GM19239 (cell line): ENCODE measurements around the gene KLK7.
"Not testable (repeated sequence)": the region's sequence is repeated elsewhere in the genome, so short reads cannot be mapped to it uniquely, and the experiment has no call there.

Source experiments
- DNase-seq: peaks from one replicate; pipeline ENCODE4 v3.0.0; 2011; ENCODE audit warnings: low spot score; ENCODE audit not compliant: insufficient read length
- FAIRE-seq: peaks from 2 replicates; lab custom pipeline; 2011; peaks lifted over from hg19 to GRCh38; lab: Jason Lieb, UNC

The KLK7 gene

GRCh38 chr19:51014242-51014641 lies 30.5 kb upstream of the KLK7 start:
- DNase-seq (no peak), FAIRE-seq (no peak)

- no peak for DNase-seq
- FAIRE-seq = no peak
Measured at GRCh38 chr19:51012661-51013190, 29.0 kb upstream of the KLK7 start.

DNA sequence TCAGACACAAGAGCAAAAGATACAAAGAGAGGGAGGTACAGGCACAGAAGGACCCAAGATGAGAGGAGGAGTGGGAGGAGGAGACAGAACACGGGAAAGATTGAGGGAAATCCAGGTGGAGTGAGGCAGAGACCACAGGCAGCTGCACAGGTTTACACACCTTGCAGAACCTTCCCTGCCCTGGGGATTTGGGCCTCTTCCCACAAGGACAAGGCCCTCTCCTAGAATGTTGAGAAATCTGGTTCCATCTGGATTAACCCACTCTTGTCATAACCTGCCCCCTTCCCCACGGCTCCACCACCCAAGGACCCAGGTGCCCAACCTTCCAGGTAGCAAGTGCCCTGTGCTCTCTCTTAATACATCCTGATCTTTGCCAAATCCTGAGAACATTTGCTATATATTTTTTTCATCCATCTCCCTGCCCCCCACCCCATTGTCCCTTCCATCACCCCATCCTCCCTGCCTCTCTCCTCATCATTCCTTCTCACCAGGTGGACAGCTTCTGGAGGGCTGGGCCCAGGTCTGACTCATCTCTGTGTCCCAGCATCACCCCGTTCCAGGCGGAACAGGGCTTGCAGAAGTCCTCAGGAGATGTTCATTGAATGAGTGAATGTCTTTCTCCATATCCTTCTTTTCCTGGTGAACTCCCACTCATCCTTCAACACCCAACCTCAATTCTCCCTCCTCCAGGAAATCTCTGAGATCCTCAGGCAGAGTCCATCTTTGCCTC lies 26.5 kb upstream of the KLK7 start:
- FAIRE-seq = no peak

GRCh38 chr19:51009061-51009891 lies 25.6 kb upstream of the KLK7 start:
- FAIRE-seq = no peak
- DNase-seq = no peak

More for the DNA sequence above, 26.5 kb upstream of the KLK7 start:
- DNase-seq = no peak

GRCh38 chr19:51007488-51007887 lies 23.8 kb upstream of the KLK7 start:
- FAIRE-seq (no peak), DNase-seq (no peak)

DNA sequence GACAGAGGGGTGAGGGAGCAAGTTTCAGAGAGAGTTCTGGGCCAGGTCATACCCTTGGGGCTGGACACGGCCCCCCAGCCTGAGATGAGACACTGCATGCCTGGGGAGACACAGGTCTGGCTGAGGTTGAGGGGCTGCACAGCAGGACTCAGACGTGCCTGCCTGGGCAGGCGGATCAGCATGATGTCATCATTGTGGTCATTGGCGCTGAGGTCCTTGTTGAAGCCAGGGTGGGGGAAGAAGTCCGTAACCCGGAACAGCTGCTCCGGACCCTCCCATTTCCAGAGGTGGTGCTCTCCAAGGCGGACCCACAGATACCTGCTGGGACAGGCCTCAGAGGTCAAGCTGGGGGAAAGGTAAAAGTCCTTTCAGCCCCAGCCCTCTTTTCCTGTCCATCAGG lies 22.7 kb upstream of the KLK7 start:
- FAIRE-seq (no peak), DNase-seq (no peak)

GRCh38 chr19:51005248-51005647 lies 21.5 kb upstream of the KLK7 start:
- FAIRE-seq (no peak), DNase-seq (no peak)

DNA sequence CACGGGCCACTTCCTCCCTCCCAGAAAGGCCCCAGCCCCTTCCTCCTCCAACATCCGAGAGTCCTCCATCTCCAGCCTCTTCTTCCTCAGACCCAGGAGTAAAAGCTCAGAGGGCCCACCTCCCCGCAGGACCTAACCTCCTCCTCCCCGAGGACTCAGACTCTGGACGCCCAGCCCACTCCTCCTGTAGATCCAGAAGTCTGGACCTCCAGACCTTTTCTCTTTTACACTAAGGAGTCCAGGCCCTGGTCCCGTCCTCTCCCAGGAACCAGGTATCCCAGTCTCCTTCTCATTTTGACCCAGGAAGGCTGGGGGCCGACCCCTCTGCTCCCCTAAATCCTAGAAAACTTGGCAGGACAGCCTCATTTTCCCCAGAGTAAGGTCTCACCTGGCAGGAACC lies 19.6 kb upstream of the KLK7 start:
- no peak for FAIRE-seq
- no peak for DNase-seq

GRCh38 chr19:51002542-51003311 lies 19.0 kb upstream of the KLK7 start:
- FAIRE-seq (no peak), DNase-seq (no peak)

GRCh38 chr19:51002089-51002532 lies 18.4 kb upstream of the KLK7 start:
- DNase-seq = no peak
- FAIRE-seq = no peak

DNA sequence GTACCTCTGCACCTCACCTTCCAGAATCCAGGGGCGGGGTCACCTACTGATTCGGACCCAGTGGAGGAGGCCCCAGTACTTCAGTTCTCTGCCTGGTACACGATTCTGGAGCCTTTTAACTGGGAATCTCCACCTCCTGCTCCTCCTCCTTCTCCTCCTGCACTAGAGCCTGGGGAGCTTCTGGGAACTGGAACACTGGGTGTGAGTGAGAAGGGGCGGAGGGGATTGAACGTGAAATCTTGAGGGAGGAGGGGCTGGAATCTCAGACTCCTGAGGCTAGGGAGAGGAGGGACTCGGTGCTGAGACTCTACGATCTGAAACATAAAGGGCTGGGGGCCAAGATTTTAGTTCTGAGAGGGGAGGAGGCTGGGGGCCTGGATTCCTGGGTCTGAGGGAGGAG lies 17.8 kb upstream of the KLK7 start, which contains the start of gene KLK8:
TSS of gene KLK8 (minus strand) at position 90 of the 400 bp plus-strand sequence. CDS start 437 bp downstream, outside the sequence.
- FAIRE-seq (no peak), DNase-seq (no peak)

GRCh38 chr19:51000981-51001380 lies 17.3 kb upstream of the KLK7 start:
- no peak for FAIRE-seq

GRCh38 chr19:51000426-51000825 lies 16.7 kb upstream of the KLK7 start:
- no peak for FAIRE-seq
- DNase-seq = no peak

More at GRCh38 chr19:51000981-51001380, 17.3 kb upstream of the KLK7 start:
- DNase-seq = no peak

DNA sequence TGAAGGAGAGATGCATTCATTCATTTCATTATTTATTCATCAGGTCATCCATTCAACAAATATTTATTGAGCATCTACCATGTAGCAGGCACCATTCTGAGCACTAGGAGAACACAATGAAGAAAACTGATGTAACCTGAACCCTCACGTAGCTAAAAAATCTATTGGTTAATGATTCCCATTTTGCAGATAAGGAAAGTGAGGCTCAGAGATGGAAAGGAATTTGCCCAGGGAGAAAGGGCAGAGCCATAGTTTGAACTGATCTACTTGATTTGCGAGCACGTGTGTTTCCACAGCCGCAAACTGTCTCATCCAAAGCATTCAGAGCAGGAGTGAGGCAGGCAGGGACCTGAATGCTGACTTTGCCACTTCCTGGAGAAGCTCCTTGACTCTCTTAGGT lies 15.0 kb upstream of the KLK7 start:
- DNase-seq = no peak

DNA sequence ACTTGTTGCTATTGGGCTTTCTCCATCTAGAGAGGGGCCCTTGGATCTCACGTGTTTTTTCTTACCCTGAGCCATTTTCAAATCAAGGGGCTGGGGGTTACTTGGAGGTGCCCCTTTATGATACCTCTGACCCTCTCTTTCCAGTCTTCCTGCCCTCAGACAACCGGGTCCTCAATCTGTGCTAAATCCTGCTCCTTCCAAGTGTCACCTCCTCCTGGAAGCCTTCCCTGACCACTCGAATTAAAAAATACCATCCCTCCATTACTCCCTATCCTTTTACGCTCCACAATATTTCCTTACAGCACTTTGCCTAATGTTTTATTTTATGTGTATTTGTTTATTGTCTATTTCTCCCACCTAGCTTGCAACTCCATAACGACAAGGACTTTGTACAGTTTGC lies 14.3 kb upstream of the KLK7 start:
- FAIRE-seq = no peak

More for the DNA sequence above, 15.0 kb upstream of the KLK7 start:
- no peak for FAIRE-seq

DNA sequence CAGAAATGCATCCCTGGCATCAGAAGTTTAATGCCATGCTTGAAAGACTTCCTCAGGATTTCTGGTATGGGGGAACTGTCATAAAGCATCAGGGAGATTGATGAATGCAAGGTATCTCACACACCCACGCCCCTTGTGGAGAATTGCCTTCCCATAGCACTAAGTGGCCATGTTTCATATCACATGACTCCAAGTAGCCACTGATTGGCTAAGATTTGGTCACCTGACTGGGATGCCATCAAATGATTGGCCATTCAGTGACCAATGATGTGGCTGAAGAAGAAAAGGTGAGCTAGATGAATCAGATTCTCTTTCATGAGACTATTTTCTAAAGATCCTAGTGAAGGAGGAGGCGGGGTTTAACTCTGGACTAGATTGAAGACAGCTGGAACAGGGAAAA lies 10.4 kb upstream of the KLK7 start:
- DNase-seq (no peak), FAIRE-seq (no peak)

More for the DNA sequence above, 14.3 kb upstream of the KLK7 start:
- DNase-seq = no peak

DNA sequence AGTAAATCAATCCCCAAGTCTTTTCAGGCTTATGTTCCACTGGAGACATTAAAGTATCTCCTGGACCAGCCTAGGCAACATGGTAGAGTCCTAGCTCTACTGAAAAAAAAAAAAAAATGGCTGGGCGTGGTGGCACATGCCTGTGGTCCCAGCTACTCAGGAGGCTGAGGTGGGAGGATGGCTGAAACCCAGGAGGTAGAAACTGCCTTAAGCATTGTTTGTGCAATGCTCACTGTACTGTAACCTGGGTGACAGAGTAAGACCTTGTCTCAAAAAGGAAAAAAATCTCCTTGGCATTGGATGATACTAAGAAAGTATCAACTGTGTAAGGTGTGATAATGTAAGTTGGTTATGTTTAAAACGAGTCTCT lies 8.9 kb upstream of the KLK7 start:
- DNase-seq (no peak), FAIRE-seq (no peak)

DNA sequence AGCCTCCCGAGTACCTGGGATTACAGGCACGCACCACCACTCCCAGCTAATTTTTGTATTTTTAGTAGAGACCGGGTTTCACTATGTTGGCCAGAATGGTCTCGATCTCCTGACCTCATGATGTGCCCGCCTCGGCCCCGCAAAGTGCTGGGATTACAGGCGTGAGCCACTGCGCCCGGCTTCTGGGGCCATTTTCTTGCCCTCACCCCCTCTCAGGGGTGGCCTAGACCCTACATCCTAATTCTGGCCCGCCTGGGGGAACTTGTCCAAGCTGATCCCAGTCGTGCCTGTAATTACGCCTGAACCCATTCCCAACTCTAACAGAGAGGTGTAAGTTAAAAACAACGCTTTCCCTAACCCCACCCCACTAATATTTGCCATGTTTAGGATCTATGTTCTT lies 699 bp upstream of the KLK7 start:
- not testable (repeated sequence) for FAIRE-seq, DNase-seq

- FAIRE-seq = no peak
- no peak for DNase-seq
Measured at GRCh38 chr19:50982186-50982585, 1.5 kb downstream of the KLK7 start.

DNA sequence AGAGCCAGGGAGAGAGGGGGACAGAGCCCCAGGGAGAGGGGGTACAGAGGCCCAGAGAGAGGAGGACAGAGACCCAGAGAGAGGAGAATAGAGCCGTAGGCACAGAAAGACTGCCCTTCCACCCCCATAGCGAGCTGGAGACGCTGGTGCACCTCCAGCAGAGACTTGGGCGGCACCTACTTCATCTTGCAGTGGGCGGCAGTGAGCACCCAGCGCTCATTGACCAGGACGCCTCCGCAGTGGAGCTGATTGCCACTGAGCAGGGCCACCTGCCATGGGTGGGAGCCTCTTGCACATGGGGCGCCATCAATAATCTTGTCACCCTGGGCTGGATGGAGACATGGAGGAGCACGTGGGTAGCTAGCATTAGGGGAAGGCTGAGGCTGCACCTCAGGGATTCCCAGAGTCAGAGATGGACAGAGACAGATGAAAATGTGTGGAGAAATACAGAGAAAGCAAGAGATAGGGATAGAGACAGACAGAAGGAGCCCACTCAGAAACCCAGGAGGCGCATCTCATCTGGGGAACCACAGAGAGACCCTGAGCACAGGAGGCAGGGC lies 2.0 kb downstream of the KLK7 start:
- FAIRE-seq (no peak), DNase-seq (no peak)
